GM21737 (cell line): Measurements from ENCODE around the gene PSMD9.
"Not testable (repeated sequence)": the region's sequence is repeated elsewhere in the genome, so short reads cannot be mapped to it uniquely, and the experiment has no call there.

Source experiments
- ATAC-seq: cut with Tn5 transposase; IDR thresholded peaks from one replicate; pipeline ENCODE4 v1.9.1; 2021; ENCODE audit warnings: mild to moderate bottlenecking, moderate library complexity; ENCODE audit not compliant: unreplicated experiment

The PSMD9 gene

DNA sequence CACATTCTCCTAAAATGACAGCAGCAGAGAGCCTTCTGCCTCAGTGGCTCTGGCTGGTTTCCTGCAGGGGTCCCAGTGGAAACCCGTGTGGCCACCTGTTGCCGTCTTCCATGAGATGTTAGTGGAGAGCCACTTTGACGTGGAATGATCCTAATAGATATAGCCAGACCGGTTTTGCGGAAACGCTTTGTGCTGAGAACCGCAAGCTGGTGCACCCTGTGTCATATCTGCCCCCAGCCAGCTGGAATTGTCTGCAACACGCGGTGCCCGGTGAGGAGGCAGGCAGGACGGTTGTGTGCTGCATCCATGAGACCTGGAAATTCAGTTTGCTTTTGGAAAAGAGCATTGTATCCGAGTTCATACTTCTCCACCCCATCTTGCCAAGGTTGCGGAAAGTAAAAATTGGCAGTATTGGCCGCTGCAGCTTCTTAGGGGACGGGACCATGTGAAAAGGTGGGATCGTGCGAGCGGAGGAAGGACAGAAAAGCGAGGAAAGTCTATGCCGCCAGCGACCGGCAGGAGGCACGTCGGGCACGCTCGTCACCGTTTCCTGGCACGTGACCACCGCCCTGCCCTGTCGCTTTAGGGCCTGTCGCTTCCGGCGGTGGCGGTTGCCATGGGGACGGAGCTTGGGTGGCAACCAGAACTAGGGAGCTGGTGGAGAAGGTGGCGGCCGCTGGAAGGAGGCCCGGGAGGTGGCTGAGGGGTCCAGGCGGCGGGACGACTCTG, 29.5 kb downstream of the PSMD9 start, which contains the start of gene CFAP251:
TSS of gene CFAP251 (plus strand) at position 643 of the 729 bp plus-strand sequence. CDS start 2,714 bp downstream, outside the sequence.
- ATAC-seq: peak; percentile 87

DNA sequence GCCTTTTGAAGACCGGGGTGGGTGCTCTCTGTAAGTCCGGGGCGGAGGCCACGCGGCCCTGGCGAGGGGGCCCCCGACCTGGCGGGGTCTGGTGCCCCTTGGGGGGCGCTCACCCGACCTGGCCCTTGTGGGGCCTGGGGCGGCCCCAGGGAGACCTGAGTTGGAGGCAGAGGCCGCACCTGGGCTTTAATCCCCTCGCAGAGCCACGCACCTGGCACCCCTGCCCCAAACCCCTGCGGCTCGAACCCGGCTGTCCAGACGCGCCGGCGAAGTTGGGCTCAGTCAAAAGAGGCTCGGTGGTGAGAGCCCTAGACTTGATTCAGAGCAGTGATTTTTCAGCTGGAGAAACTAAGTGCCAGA, 30.1 kb downstream of the PSMD9 start:
- ATAC-seq: peak; percentile 13

DNA sequence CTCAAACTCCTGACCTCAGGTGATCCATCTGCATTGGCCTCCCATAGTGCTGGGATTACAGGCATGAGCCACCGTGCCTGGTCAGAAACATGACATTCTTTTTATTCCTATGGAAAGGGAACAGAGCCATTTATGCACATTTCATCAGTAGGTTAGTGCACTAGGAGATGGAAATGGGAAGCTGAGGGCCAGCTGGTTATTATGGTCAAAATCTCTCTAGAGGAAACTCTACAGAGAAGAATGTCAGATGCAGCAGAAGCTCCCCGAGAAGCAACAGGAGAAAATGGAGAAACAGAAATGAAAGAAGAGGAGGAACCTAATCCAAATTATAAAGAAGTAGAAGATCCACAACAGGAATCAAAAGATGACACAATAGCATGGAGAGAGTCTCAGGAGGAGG, 32.5 kb downstream of the PSMD9 start:
- ATAC-seq: no peak

DNA sequence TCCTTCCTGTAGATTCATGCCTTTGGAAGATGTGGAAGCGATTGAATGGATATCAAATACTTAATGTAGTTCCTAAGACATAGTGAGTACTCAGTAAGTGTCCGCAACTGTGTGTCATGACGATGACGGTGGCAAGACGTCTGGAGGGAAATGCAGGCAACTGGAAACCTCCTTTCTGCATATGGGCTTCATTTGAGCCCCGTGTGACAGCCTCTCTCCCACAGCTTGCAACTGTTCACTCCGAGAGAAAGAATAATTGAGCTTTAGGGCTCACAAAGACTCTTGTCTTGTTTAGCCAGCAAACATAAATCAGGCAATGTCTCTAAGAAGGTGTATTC, 36.7 kb downstream of the PSMD9 start:
- ATAC-seq: no peak

DNA sequence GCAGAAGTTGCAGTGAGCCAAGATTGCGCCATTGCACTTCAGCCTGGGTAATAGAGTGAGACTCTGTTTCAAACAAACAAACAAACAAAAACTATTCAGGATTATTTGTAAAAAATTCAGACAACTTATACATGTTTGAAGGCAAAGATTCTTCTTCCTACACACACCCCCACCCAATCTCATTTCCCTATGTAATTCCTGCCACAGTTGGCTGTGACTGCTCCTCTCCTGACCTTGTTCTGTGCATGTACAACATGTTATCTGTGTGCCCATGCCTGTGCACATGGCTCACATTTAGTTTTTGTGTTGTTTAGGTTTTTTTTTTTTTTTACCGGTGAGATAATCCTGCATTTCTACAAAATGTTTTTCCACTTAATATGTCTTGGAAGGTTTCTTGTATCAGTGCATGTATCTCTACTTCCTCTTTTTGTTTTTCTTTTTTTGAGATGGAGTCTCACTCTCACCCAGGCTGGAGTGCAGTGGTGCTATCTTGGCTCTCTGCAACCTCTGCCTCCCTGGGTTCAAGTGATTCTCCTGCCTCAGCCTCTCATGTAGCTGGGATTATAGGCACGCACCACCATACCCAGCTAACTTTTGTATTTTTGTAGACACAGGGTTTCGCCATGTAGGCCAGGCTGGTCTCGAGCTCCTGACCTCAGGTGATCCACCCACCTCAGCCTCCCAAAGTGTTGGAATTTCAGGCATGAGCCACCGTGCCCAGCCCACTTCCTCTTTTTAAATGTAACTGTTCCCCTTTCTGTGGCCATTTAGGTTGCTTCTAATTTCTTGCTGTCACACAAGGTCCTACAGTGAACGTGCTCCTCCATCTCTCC, 38.5 kb downstream of the PSMD9 start:
- no peak for ATAC-seq

DNA sequence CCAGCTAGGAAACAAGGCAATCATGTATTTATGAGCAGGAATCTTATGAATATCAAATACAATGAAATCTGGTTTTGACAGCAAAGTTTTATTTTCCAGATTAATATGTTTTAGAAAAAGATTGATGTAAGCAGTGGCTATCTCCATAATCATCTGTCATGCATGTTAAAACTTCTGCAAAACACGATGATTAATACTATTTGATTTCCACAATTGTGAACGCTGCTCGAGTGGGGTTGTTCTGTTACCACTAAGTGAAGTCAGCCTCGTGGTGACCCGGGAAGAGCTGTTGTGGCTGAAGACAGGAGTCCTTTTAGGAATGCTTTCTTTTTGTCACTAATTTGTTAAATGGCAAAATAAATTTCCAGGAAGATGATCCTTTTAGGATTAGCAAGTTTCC, 39.2 kb downstream of the PSMD9 start:
- no peak for ATAC-seq

DNA sequence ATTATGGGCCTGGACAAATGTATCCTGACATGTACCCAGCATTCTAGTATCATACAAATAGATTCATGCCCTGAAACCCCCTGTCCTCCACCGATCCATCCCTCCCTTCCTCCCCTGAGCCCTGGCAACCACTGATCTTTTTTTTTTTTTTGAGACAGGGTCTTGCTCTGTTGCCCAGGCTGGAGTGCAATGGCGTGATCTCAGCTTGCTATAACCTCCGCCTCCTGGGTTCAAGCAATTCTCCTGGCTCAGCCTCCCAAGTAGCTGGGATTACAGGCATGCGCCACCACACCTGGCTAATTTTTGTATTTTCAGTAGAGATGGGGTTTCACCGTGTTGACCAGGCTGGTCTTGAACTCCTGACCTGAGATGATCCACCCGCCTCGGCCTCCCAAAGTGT, 41.0 kb downstream of the PSMD9 start:
- ATAC-seq: not testable (repeated sequence)

DNA sequence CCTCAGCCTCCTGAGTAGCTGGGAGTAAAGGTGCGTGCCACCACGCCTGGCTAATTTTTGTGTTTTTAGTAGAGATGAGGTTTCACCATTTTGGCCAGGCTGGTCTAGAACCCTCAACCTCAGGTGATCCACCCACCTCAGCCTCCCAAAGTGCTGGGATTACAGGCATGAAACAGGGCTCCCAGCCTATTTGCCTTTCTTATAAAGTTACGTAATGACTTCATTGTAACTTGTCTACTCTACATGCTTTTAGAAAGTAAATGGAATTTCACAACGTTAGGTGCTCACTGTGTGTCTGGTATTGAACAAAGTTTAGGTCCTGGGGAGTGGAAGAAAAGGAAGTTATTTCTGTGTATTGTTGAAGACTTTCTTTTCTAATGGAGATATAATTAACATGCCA, 42.3 kb downstream of the PSMD9 start:
- no peak for ATAC-seq

DNA sequence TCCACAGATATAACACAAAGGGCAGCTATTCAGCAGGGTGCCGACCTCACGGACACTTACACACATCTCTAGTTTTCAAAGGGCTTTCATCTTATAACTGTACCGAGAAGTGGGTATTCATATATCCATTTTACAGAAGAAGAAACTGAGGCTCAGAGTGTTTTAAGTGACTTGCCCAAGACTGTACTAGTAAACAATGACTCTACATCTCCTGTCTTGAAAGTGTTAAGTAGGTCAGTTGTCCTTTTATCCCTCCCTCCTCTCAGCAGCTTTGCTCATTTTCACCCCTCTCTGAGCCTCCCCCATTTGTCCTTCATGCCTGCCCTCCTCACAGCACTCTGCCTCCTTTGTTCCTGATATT, 43.6 kb downstream of the PSMD9 start:
- ATAC-seq: no peak

DNA sequence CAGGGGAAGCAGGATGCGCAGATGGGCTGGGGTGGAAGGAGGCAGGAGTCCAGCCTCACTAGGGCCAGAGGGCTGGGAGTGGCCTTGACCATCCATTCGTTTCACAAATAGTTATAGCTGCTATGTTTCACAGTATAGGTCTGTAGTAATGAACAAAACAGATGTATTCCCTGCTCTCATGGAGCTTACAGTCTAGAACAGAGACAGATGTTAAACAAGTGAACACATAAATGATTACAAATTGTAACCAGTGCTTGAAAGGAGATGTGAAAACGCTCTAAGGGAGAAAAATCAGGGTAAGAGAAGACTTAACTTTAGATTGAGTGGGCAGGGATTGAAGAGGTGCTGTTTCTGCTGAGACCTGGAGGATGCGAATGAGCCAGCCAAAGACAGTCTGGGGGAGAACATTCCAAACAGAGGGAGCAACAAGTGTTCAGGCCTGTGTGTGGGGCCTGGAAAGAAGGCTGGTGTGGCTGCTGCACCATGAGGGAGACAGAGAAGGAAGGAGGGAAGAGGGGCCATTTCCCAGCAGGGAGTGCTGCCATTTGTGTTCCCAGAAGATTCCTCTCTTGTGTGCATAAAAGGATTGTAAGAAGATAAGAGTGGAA, 44.4 kb downstream of the PSMD9 start:
- no peak for ATAC-seq

DNA sequence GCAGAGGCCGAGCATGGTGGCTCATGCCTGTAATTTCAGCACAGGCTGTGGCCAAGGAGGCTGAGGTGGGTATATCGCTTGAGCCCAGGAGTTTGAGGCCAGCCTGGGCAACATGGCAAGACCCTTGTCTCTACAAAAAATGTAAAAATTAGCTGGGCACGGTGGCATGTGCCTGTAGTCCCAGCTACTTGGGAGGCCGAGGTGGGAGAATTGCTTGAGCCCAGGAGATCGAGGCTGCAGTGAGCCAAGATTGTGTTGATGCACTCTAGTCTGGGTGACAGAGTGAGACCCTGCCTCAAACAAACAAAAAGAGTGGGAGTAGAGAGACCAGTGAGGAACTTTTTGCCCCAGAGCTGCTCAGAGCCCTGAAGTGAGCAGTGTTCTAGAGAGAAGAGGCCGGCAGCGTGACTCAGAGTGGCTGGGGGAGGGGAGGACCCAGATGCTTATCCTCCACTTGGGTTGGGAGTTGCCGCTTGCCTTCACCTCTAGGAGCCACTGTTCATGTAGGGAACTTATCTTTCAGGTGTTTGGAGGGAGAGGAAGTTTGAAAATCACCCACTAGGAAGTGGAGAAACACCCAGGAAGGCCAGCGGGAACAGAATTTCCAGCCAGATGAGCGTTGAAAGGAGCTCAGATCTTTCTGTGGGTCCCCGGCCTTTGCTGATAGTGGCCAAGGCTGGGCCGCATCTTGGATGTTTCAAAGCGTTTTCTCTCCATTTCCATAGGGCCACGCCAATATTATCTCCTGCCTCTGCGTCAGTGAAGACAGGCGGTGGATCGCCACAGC, 45.1 kb downstream of the PSMD9 start:
- ATAC-seq: no peak

DNA sequence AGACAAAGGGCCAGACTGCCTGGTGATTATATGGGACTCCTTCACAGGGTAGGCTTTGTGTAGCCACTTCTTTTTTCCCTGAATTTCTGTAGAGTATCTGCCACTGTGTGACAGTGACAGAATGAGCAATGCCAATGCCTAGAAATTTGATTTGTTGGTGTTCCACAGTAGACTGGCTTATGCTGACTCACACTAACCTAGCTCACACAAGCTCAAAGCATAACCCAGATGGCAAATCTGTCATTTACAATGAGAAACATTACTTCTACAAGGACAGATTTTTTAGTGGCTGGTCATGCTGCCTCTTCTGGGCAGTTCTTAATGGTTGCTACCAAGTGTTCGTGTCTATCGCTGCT, 45.7 kb downstream of the PSMD9 start:
- ATAC-seq: no peak

DNA sequence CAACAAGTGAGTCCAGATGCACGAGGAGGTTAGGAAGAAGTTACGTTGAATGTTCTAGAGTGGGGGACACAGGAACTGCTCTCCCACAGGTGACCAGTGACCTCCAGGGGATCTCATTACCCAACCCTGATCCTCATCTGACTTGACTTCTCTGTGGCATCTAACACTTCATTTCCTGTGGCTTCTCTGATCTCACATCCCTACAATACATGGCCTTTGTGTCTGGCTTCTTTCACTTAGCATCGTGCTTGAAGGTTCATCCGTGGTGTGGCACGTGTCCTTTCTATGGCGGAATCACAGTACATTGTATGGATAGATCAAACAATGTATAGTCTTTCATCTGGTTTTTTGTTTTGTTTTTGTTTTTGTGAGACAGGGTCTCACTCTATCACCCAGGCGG, 49.1 kb downstream of the PSMD9 start:
- no peak for ATAC-seq

DNA sequence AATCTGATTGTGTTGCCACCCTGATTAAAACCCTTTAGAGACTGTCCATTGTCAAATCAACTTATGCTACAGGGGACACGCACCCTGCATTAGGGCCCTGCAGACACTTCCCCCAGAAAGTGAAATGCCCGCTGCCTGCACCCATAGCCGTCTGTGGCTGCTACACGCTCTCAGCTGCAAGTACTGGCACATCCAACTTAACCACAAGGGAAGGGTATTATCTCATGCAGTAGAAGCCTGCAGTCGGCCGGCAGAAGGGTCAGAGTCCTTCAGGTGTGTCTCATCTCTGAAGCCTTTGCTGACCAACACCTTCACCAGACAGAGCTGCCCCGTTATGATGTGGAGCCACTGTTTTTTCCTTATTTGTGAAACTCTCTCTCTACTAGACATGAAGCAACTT, 50.6 kb downstream of the PSMD9 start:
- ATAC-seq: no peak

DNA sequence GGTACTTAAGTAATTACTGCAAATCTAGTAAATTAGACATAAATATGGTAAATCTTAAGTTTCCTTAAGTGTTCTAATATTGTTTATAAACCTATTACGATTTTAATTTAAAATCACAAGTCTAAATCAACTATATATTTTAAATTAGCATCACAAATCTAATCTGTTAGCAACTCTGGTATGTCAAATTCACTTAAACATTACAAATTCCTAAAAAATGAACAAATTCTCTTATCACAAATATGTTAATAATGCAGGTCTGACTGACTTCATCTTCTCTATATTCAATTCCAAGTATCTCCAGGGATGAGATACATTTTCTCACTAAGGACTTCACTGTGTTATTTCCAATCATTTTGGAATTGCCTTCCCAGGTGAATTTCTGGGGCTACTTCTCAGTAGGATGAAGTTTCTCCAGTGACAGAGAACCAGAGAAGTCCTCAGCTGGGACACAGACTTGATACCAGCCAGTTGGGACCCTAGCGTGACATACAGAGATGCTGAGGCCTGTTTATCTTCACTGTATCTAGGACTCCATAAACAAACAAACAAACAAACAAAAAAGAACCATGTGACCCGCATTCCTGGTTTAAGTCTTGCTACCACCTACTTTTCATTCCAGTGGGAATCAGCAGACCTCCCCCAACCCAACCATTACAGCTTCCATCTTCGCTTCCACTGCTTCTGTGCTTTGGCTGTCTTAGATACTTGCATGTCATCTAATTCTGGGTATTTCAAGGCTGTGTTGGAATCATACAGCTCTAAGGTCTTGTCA, 51.6 kb downstream of the PSMD9 start:
- ATAC-seq: no peak

DNA sequence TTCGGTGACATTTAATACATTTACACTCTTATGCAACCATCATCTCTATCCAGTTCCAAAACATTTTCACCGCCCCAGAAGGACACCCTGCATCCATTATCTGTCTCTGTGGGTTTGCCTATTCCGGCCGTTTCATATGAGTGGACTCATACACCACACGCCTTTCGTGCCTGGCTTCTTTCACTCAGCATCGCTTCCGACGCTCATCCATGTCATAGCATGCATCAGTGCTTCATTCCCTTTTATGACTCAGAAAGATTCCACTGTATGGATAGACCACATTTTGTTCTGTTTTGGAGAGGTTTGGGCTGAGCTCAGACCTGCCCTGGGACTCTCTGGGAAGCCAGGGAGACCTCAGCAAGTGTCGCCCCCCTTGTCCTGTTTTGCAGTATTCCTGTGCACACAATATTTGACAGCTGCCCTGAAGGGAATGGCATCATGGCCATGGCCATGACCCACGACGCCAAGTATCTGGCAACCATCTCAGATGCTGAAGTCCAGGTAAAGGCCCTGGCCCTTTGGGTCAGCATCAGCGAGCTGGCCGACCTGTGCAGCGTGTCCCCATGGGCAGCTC, 53.6 kb downstream of the PSMD9 start:
- ATAC-seq: no peak

DNA sequence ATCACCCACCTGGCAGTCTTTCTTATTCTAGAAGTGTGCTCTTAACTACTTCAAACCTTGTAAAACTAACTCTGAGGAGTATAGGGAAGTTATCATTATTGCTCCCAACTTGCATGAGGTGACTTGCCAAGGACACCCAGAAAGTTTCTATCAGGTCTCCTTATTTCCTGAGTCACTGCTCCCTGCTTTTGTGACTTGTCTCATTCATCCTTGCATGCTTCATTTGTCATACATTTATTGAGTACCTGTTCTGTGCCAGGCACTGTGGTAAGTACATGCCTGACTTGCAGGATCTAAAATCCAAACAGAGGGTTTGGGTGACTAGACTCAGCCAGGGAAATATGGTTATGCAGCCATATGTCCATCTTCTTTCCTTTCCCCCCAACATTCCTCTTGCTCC, 55.3 kb downstream of the PSMD9 start:
- ATAC-seq: no peak

DNA sequence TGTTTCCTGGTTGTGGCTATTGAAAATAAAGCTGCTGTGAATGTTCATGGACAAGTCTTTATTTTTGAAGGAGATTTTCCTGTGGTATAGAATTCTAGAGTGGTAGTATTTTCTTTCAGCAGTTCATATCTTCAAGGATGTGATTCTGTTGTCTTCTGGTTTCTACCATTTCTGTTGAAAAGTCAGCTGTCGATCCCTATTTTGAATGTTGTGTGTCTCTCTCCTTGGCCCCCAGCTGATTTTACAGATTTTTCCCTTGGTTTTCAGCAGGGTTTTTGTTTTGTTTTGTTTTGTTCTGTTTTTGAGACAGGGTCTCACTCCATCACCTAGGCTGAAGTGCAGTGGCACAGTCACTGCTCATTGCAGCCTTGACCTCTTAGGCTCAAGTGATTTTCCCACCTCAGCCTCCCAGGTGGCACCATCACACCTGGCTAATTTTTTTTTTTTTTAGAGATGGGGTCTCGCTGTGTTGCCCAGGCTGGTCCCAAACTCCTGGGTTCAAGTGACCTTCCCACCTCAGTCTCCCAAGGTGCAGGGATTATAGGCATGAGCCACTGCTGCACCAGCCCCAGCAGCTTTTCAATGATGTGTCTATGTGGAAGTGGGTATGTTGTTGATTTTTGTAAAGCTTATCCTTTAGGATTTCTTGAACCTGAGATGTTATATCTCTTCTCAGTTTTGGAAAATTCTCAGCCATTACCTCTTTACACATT, 57.9 kb downstream of the PSMD9 start:
- no peak for ATAC-seq

DNA sequence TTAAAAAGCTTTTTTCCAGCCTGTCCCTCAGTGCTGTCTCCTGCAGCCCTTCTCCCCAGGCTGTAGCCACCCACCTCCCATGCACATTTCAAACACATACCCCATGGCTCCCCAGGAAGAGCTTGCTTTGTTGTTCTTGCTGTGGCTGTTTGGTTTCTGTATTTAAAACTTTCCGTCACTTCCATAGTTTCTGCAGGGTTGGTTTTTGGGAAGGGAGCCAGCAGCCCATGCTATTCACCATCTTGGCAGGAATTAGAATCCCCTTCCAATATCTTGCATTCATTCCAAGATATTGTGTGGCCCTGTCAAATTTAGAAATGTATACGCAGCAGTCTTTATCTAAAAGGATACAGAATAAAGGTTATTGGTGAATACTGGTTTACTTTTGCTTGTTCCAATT, 59.4 kb downstream of the PSMD9 start:
- no peak for ATAC-seq
